Karpas-422 (cell line): Measurements from ENCODE around the gene TIE1. TPM values are rescaled to one million over a fixed set of nuclear protein-coding genes. Genes with fewer than 3 reads are reported as not detected.

Experiments
- total RNA-seq: library from RNA; depleted of rRNA; stranded (reverse); fragments of >200 nt; shearing (Covaris generic); gene quantifications from 2 replicates; pipeline ENCODE4 v1.2.3, GENCODE V29; 2014; ENCODE audit warnings: low replicate concordance; rRNA removed

Gene TIE1
- total RNA-seq, 1 experiment from 2014 or later = not detected

Other genes starting within 250 kb of the TIE1 start
- gene EBNA1BP2, start 128.7 kb upstream of the TIE1 start, total RNA-seq = 59.5 and 87.6 TPM in 2 replicates
- gene CFAP57, start 128.7 kb upstream of the TIE1 start, total RNA-seq = not detected in 2 replicates
- not detected in 2 replicates for gene TMEM125, start 31.0 kb upstream of the TIE1 start, total RNA-seq
- not detected in 2 replicates for gene C1orf210, start 15.4 kb upstream of the TIE1 start, total RNA-seq
- gene MPL, start 36.8 kb downstream of the TIE1 start, total RNA-seq = not detected in 2 replicates
- gene CDC20, start 58.0 kb downstream of the TIE1 start, total RNA-seq = 96.9 and 141 TPM in 2 replicates
- 37.4 and 48.5 TPM in 2 replicates for gene ELOVL1, start 67.0 kb downstream of the TIE1 start, total RNA-seq
- 42.5 and 50.7 TPM in 2 replicates for gene MED8, start 88.8 kb downstream of the TIE1 start, total RNA-seq
- gene SZT2, start 88.9 kb downstream of the TIE1 start, total RNA-seq = 24.9 and 31.3 TPM in 2 replicates
- gene HYI, start 152.9 kb downstream of the TIE1 start, total RNA-seq = not detected in 2 replicates
- not detected in 2 replicates for gene PTPRF, start 229.9 kb downstream of the TIE1 start, total RNA-seq